ENCODE data around the gene LDLR. TPM values are rescaled to one million over a fixed set of nuclear protein-coding genes. Genes with fewer than 3 reads are reported as not detected.
"Not testable (repeated sequence)": the region's sequence is repeated elsewhere in the genome, so short reads cannot be mapped to it uniquely, and the experiment has no call there.

Gene LDLR
- total RNA-seq, 1 experiment from 2014 or later = 175 TPM

- no peaks in the 10 kb centered on the region for H3K9me3 ChIP-seq (ENCODE audit: low read depth, low read length, poor library complexity, severe bottlenecking)
- no peaks in the 10 kb centered on the region for H3K4me1 ChIP-seq (ENCODE audit: insufficient read depth, low read length, poor library complexity, severe bottlenecking)
- H3K27me3 ChIP-seq (replicated peaks; ENCODE audit: insufficient read depth, low read depth, low read length, poor library complexity) = no peaks in the 10 kb centered on the region
- POLR2A ChIA-PET (ENCODE audit: low non-redundant PET) = no interaction called here
- H3K4me3 ChIP-seq (ENCODE audit: low read depth, low read length, poor library complexity, severe bottlenecking) = no peak overlapping the region
- intact Hi-C loops (cut with micrococcal nuclease; ENCODE audit: unreplicated experiment) = no loop called here
- no peak for DNase-seq (ENCODE audit: low spot score)
- CTCF ChIA-PET = no interaction called here
- H3K36me3 ChIP-seq (ENCODE audit: insufficient read depth, low read length, poor library complexity, severe bottlenecking) = peaks cover 28% of the 10 kb centered on the region
- no peak overlapping the region for H3K27ac ChIP-seq (ENCODE audit: low read depth, low read length, poor library complexity, severe bottlenecking)
- BruUV-seq (replicated peaks) = no TSS peak
- no peak for TF ChIP-seq CTCF (conservative IDR thresholded peaks at IDR 0.05; ENCODE audit: low read depth, low read length)
- TF ChIP-seq EZH2 (IDR thresholded peaks at IDR 0.05; ENCODE audit: borderline replicate concordance, low read depth, low read length, poor library complexity, severe bottlenecking) = no peak
Observed at GRCh38 chr19:11069561-11069960, 19.7 kb upstream of the LDLR start.

- BruUV-seq (replicated peaks) = no TSS peak
- Histone ChIP-seq H3K4me3 (ENCODE audit: low read depth, low read length, poor library complexity, severe bottlenecking) (no peak overlapping the region), H3K9me3 (ENCODE audit: low read depth, low read length, poor library complexity, severe bottlenecking) (no peaks in the 10 kb centered on the region), H3K36me3 (ENCODE audit: insufficient read depth, low read length, poor library complexity, severe bottlenecking) (peaks cover 23% of the 10 kb centered on the region), H3K4me1 (ENCODE audit: insufficient read depth, low read length, poor library complexity, severe bottlenecking) (no peaks in the 10 kb centered on the region), H3K27ac (ENCODE audit: low read depth, low read length, poor library complexity, severe bottlenecking) (no peak overlapping the region), H3K27me3 (replicated peaks; ENCODE audit: insufficient read depth, low read depth, low read length, poor library complexity) (no peaks in the 10 kb centered on the region)
- DNase-seq (ENCODE audit: low spot score) = no peak
- intact Hi-C loops (cut with micrococcal nuclease; ENCODE audit: unreplicated experiment) = loop anchor here (5.0 kb wide), 1 partner anchor 267 kb away; the partner anchor contains the start of gene RAB3D
- TF ChIP-seq CTCF (conservative IDR thresholded peaks at IDR 0.05; ENCODE audit: low read depth, low read length) (no peak), EZH2 (IDR thresholded peaks at IDR 0.05; ENCODE audit: borderline replicate concordance, low read depth, low read length, poor library complexity, severe bottlenecking) (no peak)
- POLR2A ChIA-PET (ENCODE audit: low non-redundant PET) = no interaction called here
- CTCF ChIA-PET = interaction anchor here (0.6 to 0.9 kb wide), 3 partner anchors 34 to 352 kb away, joined by 3 read pairs; partner anchors contain the start of gene DNM2
Observed at GRCh38 chr19:11070123-11070522, 19.1 kb upstream of the LDLR start.

- Histone ChIP-seq H3K27ac (ENCODE audit: low read depth, low read length, poor library complexity, severe bottlenecking) (no peak overlapping the region), H3K27me3 (replicated peaks; ENCODE audit: insufficient read depth, low read depth, low read length, poor library complexity) (no peaks in the 10 kb centered on the region), H3K4me1 (ENCODE audit: insufficient read depth, low read length, poor library complexity, severe bottlenecking) (no peaks in the 10 kb centered on the region), H3K9me3 (ENCODE audit: low read depth, low read length, poor library complexity, severe bottlenecking) (no peaks in the 10 kb centered on the region), H3K36me3 (ENCODE audit: insufficient read depth, low read length, poor library complexity, severe bottlenecking) (no peaks in the 10 kb centered on the region), H3K4me3 (ENCODE audit: low read depth, low read length, poor library complexity, severe bottlenecking) (no peak overlapping the region)
- ChIA-PET POLR2A (ENCODE audit: low non-redundant PET) (no interaction called here), CTCF (no interaction called here)
- BruUV-seq (replicated peaks) = no TSS peak
- intact Hi-C loops (cut with micrococcal nuclease; ENCODE audit: unreplicated experiment) = loop anchor here (5.0 kb wide), 1 partner anchor 264 kb away; the partner anchor contains the start of gene RAB3D
- no peak for TF ChIP-seq EZH2 (IDR thresholded peaks at IDR 0.05; ENCODE audit: borderline replicate concordance, low read depth, low read length, poor library complexity, severe bottlenecking)
- TF ChIP-seq CTCF (conservative IDR thresholded peaks at IDR 0.05; ENCODE audit: low read depth, low read length) = no peak
- DNase-seq (ENCODE audit: low spot score) = no peak
Observed at GRCh38 chr19:11073568-11073967, 15.7 kb upstream of the LDLR start.

- H3K4me1 ChIP-seq (ENCODE audit: insufficient read depth, low read length, poor library complexity, severe bottlenecking); CTCF ChIA-PET; H3K27ac ChIP-seq (ENCODE audit: low read depth, low read length, poor library complexity, severe bottlenecking); intact Hi-C loops (cut with micrococcal nuclease; ENCODE audit: unreplicated experiment); H3K4me3 ChIP-seq (ENCODE audit: low read depth, low read length, poor library complexity, severe bottlenecking); DNase-seq (ENCODE audit: low spot score); H3K9me3 ChIP-seq (ENCODE audit: low read depth, low read length, poor library complexity, severe bottlenecking); BruUV-seq (replicated peaks); H3K36me3 ChIP-seq (ENCODE audit: insufficient read depth, low read length, poor library complexity, severe bottlenecking); H3K27me3 ChIP-seq (replicated peaks; ENCODE audit: insufficient read depth, low read depth, low read length, poor library complexity); POLR2A ChIA-PET (ENCODE audit: low non-redundant PET): not testable (repeated sequence)
Observed at GRCh38 chr19:11076792-11077191, 12.5 kb upstream of the LDLR start.

Data from A673 (cell line).